ENCODE data around the gene SPIRE2. TPM values are rescaled to one million over a fixed set of nuclear protein-coding genes. Genes with fewer than 3 reads are reported as not detected.
"Not testable (repeated sequence)": the region's sequence is repeated elsewhere in the genome, so short reads cannot be mapped to it uniquely, and the experiment has no call there.

The SPIRE2 gene
- total and polyA plus RNA-seq, 5 donors from 2014 or later, result 0.35 TPM; not detected in 4

DNA sequence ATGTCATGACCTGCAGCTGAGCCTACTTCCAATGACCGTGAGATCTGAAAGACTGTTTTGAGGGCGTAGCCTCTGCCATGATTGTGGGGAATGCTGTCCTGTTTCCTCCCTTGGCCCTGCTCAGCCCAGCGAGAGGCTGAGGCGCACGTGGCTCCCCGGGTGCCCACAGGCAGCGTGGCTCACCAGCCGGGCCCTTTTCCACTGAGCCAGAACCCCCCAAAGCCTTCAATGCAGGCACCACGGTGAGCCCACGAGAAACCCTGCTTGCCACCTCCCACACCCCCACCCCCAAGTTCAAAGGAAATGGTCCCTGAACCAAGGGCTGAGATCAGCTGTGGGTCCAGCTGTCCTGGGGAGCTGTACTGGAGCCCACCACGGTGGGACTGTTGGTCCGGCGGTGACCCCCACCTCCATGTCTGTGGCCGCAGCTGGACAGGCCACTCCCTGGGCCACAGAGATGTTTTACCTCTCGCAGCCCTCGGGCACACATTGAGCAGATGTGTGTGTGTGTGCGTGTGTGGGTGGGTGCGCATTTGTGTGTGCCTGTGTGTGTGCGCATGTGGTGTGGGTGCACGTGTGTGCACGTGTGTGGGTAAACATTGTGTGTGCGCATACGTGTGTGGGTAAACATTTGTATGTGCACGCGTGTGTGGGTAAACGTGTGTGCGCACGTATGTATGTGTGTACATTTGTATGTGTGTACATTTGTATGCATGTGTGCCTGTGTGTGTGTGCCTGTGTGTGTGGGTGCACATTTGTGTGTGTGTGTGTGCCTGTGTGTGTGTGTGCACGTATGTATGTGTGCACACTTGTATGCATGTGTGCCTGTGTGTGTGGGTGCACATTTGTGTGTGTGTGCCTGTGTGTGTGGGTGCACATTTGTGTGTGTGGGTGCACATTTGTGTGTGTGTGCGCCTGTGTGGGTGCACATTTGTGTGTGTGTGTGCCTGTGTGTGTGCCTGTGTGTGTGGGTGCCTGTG, 85.4 kb downstream of the SPIRE2 start:
- peaks cover 4% of the 10 kb centered on the region for H3K36me3 Mint-ChIP-seq
- no peak overlapping the region for H3K27ac Mint-ChIP-seq
- Histone ChIP-seq H3K36me3 (ENCODE audit: control insufficient read depth, insufficient read depth, low read length) (peaks cover 5% of the 10 kb centered on the region), H3K27me3 (ENCODE audit: control insufficient read depth, insufficient read depth, low read length) (no peaks in the 10 kb centered on the region), H3K9me3 (ENCODE audit: control insufficient read depth in 2 of 2, low read length in 2 of 2) (no peaks in the 10 kb centered on the region), H3K4me3 (ENCODE audit: low read depth, low read length) (no peak overlapping the region), H3K4me1 (ENCODE audit: control insufficient read depth, insufficient read depth, low read length, poor library complexity, severe bottlenecking) (peaks cover 22% of the 10 kb centered on the region), H3K27ac (ENCODE audit: insufficient read depth, low read length, poor library complexity, severe bottlenecking) (no peak overlapping the region)
- DNase-seq (no peak), ATAC-seq (ENCODE audit: low read depth in 2 of 2) (no peak)
- peaks cover 0 to 30% (median 13%) of the 10 kb centered on the region in 4 donors for H3K4me1 Mint-ChIP-seq
- no peaks in the 10 kb centered on the region for H3K9me3 Mint-ChIP-seq
- H3K27me3 Mint-ChIP-seq, result peaks cover 5% of the 10 kb centered on the region
- peak overlapping the region in 2 of 4 donors; percentile 27 to 29 for H3K4me3 Mint-ChIP-seq

DNA sequence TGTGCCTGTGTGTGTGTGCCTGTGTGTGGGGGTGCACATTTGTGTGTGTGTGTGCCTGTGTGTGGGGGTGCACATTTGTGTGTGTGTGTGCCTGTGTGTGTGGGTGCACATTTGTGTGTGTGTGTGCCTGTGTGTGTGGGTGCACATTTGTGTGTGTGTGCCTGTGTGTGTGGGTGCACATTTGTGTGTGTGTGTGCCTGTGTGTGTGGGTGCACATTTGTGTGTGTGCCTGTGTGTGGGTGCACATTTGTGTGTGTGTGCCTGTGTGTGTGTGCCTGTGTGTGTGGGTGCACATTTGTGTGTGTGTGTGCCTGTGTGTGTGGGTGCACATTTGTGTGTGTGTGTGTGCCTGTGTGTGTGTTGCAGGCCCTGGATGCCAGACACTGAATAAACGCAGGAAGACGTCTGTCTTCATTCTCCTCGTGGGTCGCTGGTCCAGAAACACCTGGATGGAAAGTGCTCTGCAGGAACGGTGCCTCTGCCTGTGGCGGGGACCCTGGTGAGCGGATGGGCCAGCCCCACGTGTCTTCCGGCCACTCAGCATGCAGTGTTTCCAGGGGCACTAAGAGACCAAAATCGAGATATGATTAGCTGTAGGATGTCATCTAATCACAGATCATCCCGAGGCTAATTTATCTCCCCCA, 86.5 kb downstream of the SPIRE2 start:
- not testable (repeated sequence) for H3K27me3 Mint-ChIP-seq; H3K4me3 Mint-ChIP-seq; H3K27me3 ChIP-seq (ENCODE audit: control insufficient read depth, insufficient read depth, low read length); DNase-seq; H3K9me3 Mint-ChIP-seq; H3K36me3 Mint-ChIP-seq; ATAC-seq (ENCODE audit: low read depth in 2 of 2); H3K36me3 ChIP-seq (ENCODE audit: control insufficient read depth, insufficient read depth, low read length); H3K27ac ChIP-seq (ENCODE audit: insufficient read depth, low read length, poor library complexity, severe bottlenecking); H3K9me3 ChIP-seq (ENCODE audit: control insufficient read depth in 2 of 2, low read length in 2 of 2); H3K4me3 ChIP-seq (ENCODE audit: low read depth, low read length)
- H3K27ac Mint-ChIP-seq, result peak overlapping the region in 1 of 3 donors; percentile 43
- peaks cover 0 to 34% (median 11%) of the 10 kb centered on the region in 4 donors for H3K4me1 Mint-ChIP-seq
- H3K4me1 ChIP-seq (ENCODE audit: control insufficient read depth, insufficient read depth, low read length, poor library complexity, severe bottlenecking), result peaks cover 28% of the 10 kb centered on the region

DNA sequence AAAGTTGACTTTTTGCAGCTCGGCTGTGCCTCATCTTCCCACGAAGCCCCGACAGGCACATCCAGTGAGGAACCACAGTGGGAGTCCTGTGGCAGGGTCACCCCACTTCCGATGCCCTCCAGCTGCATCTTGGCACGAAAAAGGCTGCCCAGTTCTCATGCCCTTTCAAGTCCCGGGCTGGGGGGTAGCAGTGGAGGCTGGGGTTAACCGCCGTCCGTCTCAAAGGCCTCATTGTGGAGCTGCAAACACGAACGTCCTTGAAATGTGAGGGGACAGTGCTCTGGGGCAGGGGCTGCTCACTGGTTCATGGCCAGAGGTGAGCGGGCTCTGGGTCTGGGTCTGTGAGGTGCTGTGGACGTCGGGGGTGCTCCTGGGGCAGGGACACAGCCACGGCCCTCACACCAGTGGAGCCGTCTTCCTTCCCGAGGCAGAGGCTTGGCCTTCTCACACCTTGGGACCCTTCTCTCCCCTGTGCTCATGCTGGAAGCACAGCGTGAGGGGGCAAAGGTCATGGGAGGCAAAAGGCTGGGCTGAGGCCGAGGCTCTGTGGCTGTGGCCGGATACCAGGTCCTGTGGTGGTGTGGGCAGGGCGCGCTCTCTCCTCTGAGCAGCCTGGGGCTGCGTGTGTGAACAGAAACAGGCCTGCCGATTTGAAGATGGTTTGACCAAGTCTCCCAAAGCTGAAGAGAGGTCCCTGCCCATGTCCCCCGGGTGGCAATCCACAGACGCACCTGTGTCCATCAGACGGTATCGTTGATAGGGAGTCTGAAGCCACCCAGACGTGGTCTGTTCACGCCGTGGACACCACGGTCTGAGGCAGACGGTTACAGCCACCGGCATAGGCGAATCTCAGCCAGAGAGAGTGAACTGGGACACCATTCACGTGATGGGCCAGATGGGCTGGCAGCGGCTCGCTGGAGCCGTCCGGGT, 87.3 kb downstream of the SPIRE2 start:
- Mint-ChIP-seq H3K27ac (no peak overlapping the region), H3K4me1 (peaks cover 0 to 42% (median 18%) of the 10 kb centered on the region in 4 donors), H3K36me3 (peaks cover 4% of the 10 kb centered on the region), H3K27me3 (peaks cover 15% of the 10 kb centered on the region), H3K4me3 (peak overlapping the region in 1 of 4 donors; percentile 21), H3K9me3 (no peaks in the 10 kb centered on the region)
- Histone ChIP-seq H3K9me3 (ENCODE audit: control insufficient read depth in 2 of 2, low read length in 2 of 2) (no peaks in the 10 kb centered on the region), H3K4me1 (ENCODE audit: control insufficient read depth, insufficient read depth, low read length, poor library complexity, severe bottlenecking) (peaks cover 29% of the 10 kb centered on the region), H3K27ac (ENCODE audit: insufficient read depth, low read length, poor library complexity, severe bottlenecking) (no peak overlapping the region), H3K27me3 (ENCODE audit: control insufficient read depth, insufficient read depth, low read length) (no peaks in the 10 kb centered on the region), H3K4me3 (ENCODE audit: low read depth, low read length) (no peak overlapping the region), H3K36me3 (ENCODE audit: control insufficient read depth, insufficient read depth, low read length) (no peaks in the 10 kb centered on the region)
- DNase-seq, result no peak
- ATAC-seq (ENCODE audit: low read depth in 2 of 2), result no peak

DNA sequence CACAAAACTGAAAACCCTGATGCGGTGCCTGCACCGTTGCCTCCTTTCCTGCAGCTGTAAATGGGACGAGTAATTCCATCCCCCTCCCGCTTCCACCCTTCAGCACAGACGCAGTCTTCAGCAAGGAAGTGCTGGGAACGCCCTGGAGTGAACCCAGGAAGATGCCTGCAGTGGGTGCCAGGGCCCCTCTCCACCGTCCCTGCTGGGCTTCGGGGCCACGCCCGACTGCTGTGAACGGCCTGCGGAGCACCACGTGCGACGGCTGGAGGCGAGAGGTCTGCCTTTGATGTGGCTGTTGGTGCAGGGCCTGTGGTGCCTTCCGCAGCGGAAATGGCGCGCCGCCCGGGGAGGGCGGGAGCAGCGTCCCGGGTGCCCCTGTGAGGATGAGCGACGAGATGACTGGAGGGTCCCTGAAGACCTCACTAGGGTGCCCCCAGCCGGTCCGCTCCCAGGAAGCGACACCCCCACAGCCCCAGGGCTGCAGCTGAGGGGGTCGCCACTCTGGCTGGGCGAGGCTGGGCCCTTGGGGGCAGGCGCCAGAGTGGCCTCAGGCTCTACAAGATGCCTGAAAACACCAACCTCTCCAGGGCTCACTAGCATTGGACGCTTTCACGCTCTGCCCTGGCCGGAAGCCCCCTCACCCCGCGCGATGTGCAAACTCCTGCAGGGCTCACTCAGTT, 89.6 kb downstream of the SPIRE2 start:
- H3K9me3 Mint-ChIP-seq, result no peaks in the 10 kb centered on the region
- peaks cover 4% of the 10 kb centered on the region for H3K36me3 Mint-ChIP-seq
- Histone ChIP-seq H3K9me3 (ENCODE audit: control insufficient read depth in 2 of 2, low read length in 2 of 2) (no peaks in the 10 kb centered on the region), H3K4me3 (ENCODE audit: low read depth, low read length) (peak overlapping the region; percentile 73), H3K36me3 (ENCODE audit: control insufficient read depth, insufficient read depth, low read length) (no peaks in the 10 kb centered on the region), H3K27me3 (ENCODE audit: control insufficient read depth, insufficient read depth, low read length) (no peaks in the 10 kb centered on the region), H3K4me1 (ENCODE audit: control insufficient read depth, insufficient read depth, low read length, poor library complexity, severe bottlenecking) (peaks cover 52% of the 10 kb centered on the region), H3K27ac (ENCODE audit: insufficient read depth, low read length, poor library complexity, severe bottlenecking) (no peak overlapping the region)
- peak overlapping the region in 1 of 3 donors; percentile 20 for H3K27ac Mint-ChIP-seq
- peak; percentile 58 to 93 (median 81) for DNase-seq
- H3K4me3 Mint-ChIP-seq, result peak overlapping the region; percentile 63 to 87 (median 80)
- H3K4me1 Mint-ChIP-seq, result peaks cover 0 to 60% (median 21%) of the 10 kb centered on the region in 4 donors
- peaks cover 31% of the 10 kb centered on the region for H3K27me3 Mint-ChIP-seq
- ATAC-seq (ENCODE audit: low read depth in 2 of 2), result peak; percentile 76 to 87

DNA sequence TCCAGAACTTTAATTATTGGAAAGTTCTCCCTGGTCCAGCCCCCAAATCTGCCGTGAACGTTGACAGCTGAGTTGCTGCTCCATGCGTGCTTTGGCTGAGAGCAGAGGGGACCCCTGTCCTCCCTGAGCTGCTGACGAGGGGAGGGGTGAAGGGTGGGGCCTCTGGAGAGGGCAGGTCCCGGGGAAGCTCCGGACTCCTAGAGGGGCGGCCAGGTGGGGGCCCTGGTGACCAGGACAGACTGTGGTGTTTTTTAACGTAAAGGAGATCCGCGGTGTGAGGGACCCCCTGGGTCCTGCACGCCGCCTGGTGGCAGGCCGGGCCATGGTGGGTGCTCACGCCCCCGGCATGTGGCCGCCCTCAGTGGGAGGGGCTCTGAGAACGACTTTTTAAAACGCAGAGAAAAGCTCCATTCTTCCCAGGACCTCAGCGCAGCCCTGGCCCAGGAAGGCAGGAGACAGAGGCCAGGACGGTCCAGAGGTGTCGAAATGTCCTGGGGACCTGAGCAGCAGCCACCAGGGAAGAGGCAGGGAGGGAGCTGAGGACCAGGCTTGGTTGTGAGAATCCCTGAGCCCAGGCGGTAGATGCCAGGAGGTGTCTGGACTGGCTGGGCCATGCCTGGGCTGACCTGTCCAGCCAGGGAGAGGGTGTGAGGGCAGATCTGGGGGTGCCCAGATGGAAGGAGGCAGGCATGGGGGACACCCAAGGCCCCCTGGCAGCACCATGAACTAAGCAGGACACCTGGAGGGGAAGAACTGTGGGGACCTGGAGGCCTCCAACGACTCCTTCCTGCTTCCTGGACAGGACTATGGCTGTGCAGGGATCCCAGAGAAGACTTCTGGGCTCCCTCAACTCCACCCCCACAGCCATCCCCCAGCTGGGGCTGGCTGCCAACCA, 90.4 kb downstream of the SPIRE2 start, which contains the start of gene MC1R:
Gene MC1R, plus strand, starts transcription at position 410 of the 895 bp plus-strand sequence. Its CDS starts 397 bp downstream, at position 807.
- H3K4me3 ChIP-seq (ENCODE audit: low read depth, low read length), result peak within 1 kb of the TSS; percentile 73
- H3K27ac ChIP-seq (ENCODE audit: insufficient read depth, low read length, poor library complexity, severe bottlenecking), result no peak within 1 kb of the TSS
- Mint-ChIP-seq H3K9me3 (no peaks in the 10 kb centered on the region), H3K27me3 (peaks cover 31% of the 10 kb centered on the region), H3K27ac (peak within 1 kb of the TSS in 1 of 3 donors; percentile 20), H3K4me3 (peak within 1 kb of the TSS; percentile 63 to 88 (median 80)), H3K4me1 (peaks cover 0 to 60% (median 21%) of the 10 kb centered on the region in 4 donors), H3K36me3 (no peaks in the 10 kb centered on the region)
- ATAC-seq (ENCODE audit: low read depth in 2 of 2) (peak in 1 of 2 donors; percentile 9), DNase-seq (peak in 1 of 3 donors; percentile 37)
- no peaks in the 10 kb centered on the region for H3K9me3 ChIP-seq (ENCODE audit: control insufficient read depth in 2 of 2, low read length in 2 of 2)
- H3K27me3 ChIP-seq (ENCODE audit: control insufficient read depth, insufficient read depth, low read length), result no peaks in the 10 kb centered on the region
- H3K4me1 ChIP-seq (ENCODE audit: control insufficient read depth, insufficient read depth, low read length, poor library complexity, severe bottlenecking), result peaks cover 60% of the 10 kb centered on the region
- H3K36me3 ChIP-seq (ENCODE audit: control insufficient read depth, insufficient read depth, low read length), result no peaks in the 10 kb centered on the region

DNA sequence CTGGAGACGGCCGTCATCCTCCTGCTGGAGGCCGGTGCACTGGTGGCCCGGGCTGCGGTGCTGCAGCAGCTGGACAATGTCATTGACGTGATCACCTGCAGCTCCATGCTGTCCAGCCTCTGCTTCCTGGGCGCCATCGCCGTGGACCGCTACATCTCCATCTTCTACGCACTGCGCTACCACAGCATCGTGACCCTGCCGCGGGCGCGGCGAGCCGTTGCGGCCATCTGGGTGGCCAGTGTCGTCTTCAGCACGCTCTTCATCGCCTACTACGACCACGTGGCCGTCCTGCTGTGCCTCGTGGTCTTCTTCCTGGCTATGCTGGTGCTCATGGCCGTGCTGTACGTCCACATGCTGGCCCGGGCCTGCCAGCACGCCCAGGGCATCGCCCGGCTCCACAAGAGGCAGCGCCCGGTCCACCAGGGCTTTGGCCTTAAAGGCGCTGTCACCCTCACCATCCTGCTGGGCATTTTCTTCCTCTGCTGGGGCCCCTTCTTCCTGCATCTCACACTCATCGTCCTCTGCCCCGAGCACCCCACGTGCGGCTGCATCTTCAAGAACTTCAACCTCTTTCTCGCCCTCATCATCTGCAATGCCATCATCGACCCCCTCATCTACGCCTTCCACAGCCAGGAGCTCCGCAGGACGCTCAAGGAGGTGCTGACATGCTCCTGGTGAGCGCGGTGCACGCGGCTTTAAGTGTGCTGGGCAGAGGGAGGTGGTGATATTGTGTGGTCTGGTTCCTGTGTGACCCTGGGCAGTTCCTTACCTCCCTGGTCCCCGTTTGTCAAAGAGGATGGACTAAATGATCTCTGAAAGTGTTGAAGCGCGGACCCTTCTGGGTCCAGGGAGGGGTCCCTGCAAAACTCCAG, 91.5 kb downstream of the SPIRE2 start:
- ATAC-seq (ENCODE audit: low read depth in 2 of 2) (no peak), DNase-seq (no peak)
- Histone ChIP-seq H3K4me1 (ENCODE audit: control insufficient read depth, insufficient read depth, low read length, poor library complexity, severe bottlenecking) (peaks cover 71% of the 10 kb centered on the region), H3K27me3 (ENCODE audit: control insufficient read depth, insufficient read depth, low read length) (no peaks in the 10 kb centered on the region), H3K9me3 (ENCODE audit: control insufficient read depth in 2 of 2, low read length in 2 of 2) (no peaks in the 10 kb centered on the region), H3K27ac (ENCODE audit: insufficient read depth, low read length, poor library complexity, severe bottlenecking) (no peak overlapping the region), H3K4me3 (ENCODE audit: low read depth, low read length) (no peak overlapping the region), H3K36me3 (ENCODE audit: control insufficient read depth, insufficient read depth, low read length) (no peaks in the 10 kb centered on the region)
- no peaks in the 10 kb centered on the region for H3K9me3 Mint-ChIP-seq
- peaks cover 0 to 61% (median 19%) of the 10 kb centered on the region in 4 donors for H3K4me1 Mint-ChIP-seq
- H3K4me3 Mint-ChIP-seq, result peak overlapping the region in 3 of 4 donors; percentile 28 to 88 (median 31)
- H3K27me3 Mint-ChIP-seq, result peaks cover 40% of the 10 kb centered on the region
- peak overlapping the region in 1 of 3 donors; percentile 4 for H3K27ac Mint-ChIP-seq
- H3K36me3 Mint-ChIP-seq, result no peaks in the 10 kb centered on the region
